OCI-LY1 (cell line): ENCODE measurements around the gene MDM4.
"Not testable (repeated sequence)": the region's sequence is repeated elsewhere in the genome, so short reads cannot be mapped to it uniquely, and the experiment has no call there.

ENCODE experiments used
- EZH2 ChIP-seq: fragments of 200-600 bp; sonication (generic), shearing (Covaris generic); IDR thresholded peaks from 2 replicates; pipeline ENCODE4 v1.8.0; 2017; ENCODE audit warnings: borderline replicate concordance, mixed run types, mild to moderate bottlenecking, antibody characterized with exemption, low read length, moderate library complexity, mixed read lengths
- TF ChIP-seq, protein P1 (sequence below): fragments of 200-600 bp; sonication (generic), shearing (Covaris generic); IDR thresholded peaks from 2 replicates; pipeline ENCODE4 v1.5.1; 2017; ENCODE audit warnings: mild to moderate bottlenecking, antibody characterized with exemption, low read length, moderate library complexity, mixed read lengths

DNA sequence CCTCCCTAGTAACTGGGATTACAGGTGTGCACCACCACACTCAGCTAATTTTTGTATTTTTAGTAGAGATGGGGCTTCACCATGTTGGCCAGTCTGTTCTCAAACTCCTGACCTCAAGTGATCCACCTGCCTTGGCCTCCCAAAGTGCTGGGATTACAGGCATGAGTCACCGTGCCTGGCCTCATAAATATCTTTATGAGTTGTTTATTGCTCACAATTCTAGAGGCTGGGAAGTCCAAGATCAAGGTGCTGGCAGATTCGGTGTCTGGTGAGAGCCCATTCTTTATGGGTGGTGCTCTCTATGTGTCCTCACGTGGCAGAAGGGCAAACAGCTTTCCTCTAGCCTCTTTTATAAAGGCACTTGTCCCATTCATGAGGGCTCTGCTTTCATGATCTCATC lies 53.8 kb downstream of the MDM4 start:
- TF ChIP-seq EZH2: not testable (repeated sequence)
- TF ChIP-seq, protein P1, sequence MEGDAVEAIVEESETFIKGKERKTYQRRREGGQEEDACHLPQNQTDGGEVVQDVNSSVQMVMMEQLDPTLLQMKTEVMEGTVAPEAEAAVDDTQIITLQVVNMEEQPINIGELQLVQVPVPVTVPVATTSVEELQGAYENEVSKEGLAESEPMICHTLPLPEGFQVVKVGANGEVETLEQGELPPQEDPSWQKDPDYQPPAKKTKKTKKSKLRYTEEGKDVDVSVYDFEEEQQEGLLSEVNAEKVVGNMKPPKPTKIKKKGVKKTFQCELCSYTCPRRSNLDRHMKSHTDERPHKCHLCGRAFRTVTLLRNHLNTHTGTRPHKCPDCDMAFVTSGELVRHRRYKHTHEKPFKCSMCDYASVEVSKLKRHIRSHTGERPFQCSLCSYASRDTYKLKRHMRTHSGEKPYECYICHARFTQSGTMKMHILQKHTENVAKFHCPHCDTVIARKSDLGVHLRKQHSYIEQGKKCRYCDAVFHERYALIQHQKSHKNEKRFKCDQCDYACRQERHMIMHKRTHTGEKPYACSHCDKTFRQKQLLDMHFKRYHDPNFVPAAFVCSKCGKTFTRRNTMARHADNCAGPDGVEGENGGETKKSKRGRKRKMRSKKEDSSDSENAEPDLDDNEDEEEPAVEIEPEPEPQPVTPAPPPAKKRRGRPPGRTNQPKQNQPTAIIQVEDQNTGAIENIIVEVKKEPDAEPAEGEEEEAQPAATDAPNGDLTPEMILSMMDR: not testable (repeated sequence)
